ENCODE results near the gene ZNF12. TPM values are rescaled to one million over a fixed set of nuclear protein-coding genes. Genes with fewer than 3 reads are reported as not detected.

The ZNF12 gene
- total RNA-seq (2014; rRNA removed; shearing (Covaris generic)): 20.6 and 22.7 TPM in 2 replicates

GRCh38 chr7:6706666-6707407 is at the start of gene ZNF12:
Gene ZNF12, minus strand, starts transcription at chr7:6706947. Its CDS starts 1,774 bp downstream, at chr7:6705173.

GRCh38 chr7:6753964-6754363 is 47.2 kb upstream of the ZNF12 start, which contains the start of gene RSPH10B2:
Gene RSPH10B2, plus strand, starts transcription at chr7:6754103. Its CDS starts 3,575 bp downstream, at chr7:6757678.

Other genes with a start within 250 kb of the ZNF12 start
- gene KDELR2, start 222.8 kb downstream of the ZNF12 start, total RNA-seq (2014; rRNA removed; shearing (Covaris generic)): 42.0 and 60.5 TPM in 2 replicates
- 0.04 TPM in 1 of 2 replicates, not detected in the other for gene GRID2IP, start 155.5 kb downstream of the ZNF12 start, total RNA-seq (2014; rRNA removed; shearing (Covaris generic))
- 51.4 and 64.3 TPM in 2 replicates for gene ZDHHC4, start 129.5 kb downstream of the ZNF12 start, total RNA-seq (2014; rRNA removed; shearing (Covaris generic))
- gene INTS15, start 116.9 kb downstream of the ZNF12 start, total RNA-seq (2014; rRNA removed; shearing (Covaris generic)): 19.0 and 28.3 TPM in 2 replicates
- gene ZNF853, start 91.3 kb downstream of the ZNF12 start, total RNA-seq (2014; rRNA removed; shearing (Covaris generic)): 3.9 and 6.9 TPM in 2 replicates
- gene ZNF316, start 69.6 kb downstream of the ZNF12 start, total RNA-seq (2014; rRNA removed; shearing (Covaris generic)): 23.5 and 25.6 TPM in 2 replicates
- gene RSPH10B2, start 47.2 kb upstream of the ZNF12 start, total RNA-seq (2014; rRNA removed; shearing (Covaris generic)): 0.11 and 0.19 TPM in 2 replicates
- gene CCZ1B, start 119.3 kb upstream of the ZNF12 start, total RNA-seq (2014; rRNA removed; shearing (Covaris generic)): 69.8 and 78.7 TPM in 2 replicates

All from A375 (cell line).